ENCODE measurements around the gene TEDC1.

TEDC1 gene

GRCh38 chr14:105484069-105484996, 6.7 kb upstream of the TEDC1 start:
- no peak for FAIRE-seq

DNA sequence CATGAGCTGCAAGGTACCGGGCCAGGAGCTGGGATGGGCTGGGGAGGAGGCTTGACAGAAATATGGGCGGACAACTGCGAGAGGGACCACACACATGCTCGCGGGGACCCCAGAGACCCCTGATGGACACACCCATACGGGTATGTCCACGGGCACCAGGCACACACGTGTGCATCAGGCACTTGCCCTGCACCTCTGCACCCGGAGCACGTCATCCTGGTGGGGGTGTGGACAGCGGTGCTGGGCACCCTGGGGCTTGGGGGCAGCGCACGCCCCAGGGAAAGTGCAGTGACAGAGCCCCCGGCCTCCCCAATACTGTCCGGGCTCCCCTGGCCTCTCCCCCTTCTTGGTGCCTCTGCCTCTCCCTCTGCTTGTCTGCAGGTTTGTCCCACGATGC, 6.1 kb upstream of the TEDC1 start:
- DNase-seq (ENCODE audit: low spot score) (no peak), FAIRE-seq (no peak)

More at GRCh38 chr14:105484069-105484996, 6.7 kb upstream of the TEDC1 start:
- no peak for DNase-seq (ENCODE audit: low spot score)

DNA sequence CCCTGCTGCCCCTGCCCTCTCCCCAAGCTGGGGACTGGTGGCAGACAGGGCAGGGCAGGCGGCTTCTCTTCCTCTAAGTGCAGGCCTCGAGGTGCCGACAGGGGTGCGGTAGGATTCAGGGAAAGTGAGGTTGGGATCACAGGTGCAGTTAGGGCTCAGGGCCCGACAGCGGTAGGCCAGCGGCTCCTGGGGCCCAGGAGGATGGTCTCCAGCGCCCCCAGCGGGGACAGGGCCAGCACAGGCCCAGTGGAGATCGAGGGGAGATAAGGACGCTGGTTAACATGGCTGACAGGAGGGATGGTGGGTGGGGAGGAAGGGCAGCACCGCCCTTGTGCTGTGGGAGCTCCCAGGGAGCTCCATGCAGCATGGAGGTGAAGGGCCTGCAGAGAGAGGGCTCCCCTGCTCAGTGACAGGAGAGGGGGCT, 5.3 kb upstream of the TEDC1 start:
- DNase-seq (ENCODE audit: low spot score), result no peak
- no peak for FAIRE-seq

GRCh38 chr14:105486163-105486973, 4.7 kb upstream of the TEDC1 start, which contains the start of gene CRIP1:
Gene CRIP1 (plus strand): TSS chr14:105486886. CDS start chr14:105487260, 374 bp downstream.
- DNase-seq (ENCODE audit: low spot score), result no peak
- FAIRE-seq, result no peak

- DNase-seq (ENCODE audit: low spot score) (no peak), FAIRE-seq (no peak)
Observed at GRCh38 chr14:105486974-105487448, 4.0 kb upstream of the TEDC1 start.

- DNase-seq (ENCODE audit: low spot score), result no peak
- FAIRE-seq, result no peak
Observed at GRCh38 chr14:105487449-105487985, 3.5 kb upstream of the TEDC1 start.

- FAIRE-seq (no peak), DNase-seq (ENCODE audit: low spot score) (no peak)
Observed at GRCh38 chr14:105487986-105488777, 2.9 kb upstream of the TEDC1 start.

DNA sequence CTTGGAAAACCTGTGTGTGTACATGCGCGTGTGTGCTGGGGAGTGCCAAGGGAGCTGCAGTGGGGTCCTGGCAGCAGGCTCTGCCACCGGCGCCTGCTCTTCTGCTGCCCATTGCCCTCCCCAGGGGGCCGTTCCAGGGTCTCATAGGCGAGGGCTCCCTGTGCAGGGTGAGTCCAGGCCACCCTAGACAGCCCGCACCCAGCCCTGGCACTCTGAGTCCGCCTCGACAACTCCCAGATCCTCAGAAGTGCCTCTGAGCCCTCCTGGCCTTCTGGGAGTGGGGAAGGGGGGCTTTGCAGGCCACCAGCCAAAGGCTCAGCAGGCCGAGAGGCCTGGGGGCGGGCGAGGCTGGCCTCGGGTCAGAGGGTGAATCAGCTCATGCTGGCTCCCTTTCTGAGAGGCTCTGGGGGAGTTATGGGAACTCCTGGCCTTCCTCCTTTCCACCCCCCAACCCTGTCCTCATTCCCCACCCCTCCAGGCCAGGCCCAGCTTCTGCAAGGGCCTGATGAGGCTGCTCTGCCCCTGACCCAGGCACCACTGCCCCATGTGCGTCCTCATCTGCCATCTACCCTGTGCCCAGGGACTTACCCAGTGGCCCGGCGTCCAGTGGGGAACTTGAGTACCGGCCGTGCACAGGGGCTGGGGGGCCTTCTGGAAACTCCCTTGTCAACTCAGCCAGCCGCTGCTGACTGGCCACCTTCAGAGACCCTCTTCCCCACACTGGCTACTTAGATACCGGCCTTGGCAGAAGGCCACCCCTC, 2.1 kb upstream of the TEDC1 start:
- DNase-seq (ENCODE audit: low spot score) (no peak), FAIRE-seq (no peak)

GRCh38 chr14:105489542-105490266, 1.3 kb upstream of the TEDC1 start:
- FAIRE-seq (no peak), DNase-seq (ENCODE audit: low spot score) (peak; percentile 76)

- DNase-seq (ENCODE audit: low spot score) (no peak), FAIRE-seq (no peak)
Observed at GRCh38 chr14:105490267-105490571, 827 bp upstream of the TEDC1 start.

DNA sequence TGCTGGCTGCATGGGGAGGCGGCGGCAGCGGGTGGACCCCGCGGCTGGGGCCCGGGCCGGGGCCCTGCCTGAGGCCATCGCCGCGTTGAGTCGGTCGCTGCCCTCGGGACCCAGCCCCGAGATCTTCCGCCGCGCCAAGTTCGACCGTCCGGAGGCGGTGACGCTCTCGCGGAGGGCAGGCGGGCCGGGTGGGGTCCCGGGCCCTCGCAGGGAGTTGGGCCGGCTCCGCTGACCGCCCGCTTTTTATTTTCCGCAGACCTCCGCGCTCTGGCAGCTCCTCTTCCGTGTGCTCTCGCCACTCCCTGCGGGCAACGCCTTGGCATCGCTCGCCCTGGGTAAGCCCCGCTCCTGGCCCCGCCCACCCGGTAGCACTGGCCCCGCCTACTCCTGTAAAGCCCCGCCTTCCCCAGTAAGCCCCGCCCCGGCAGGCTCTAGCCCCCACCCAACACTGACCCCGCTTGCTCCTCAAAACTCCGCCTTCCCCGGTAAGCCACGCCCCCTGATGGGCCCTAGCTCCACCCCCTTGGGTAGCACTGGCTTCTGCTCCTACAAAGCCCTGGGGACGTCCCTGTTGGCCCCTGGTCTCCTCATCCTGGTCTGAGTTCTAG, 424 bp downstream of the TEDC1 start:
- peak; percentile 79 for DNase-seq (ENCODE audit: low spot score)
- no peak for FAIRE-seq

GRCh38 chr14:105492031-105492970, 1.3 kb downstream of the TEDC1 start:
- FAIRE-seq, result no peak
- DNase-seq (ENCODE audit: low spot score), result no peak

GRCh38 chr14:105492971-105493871, 2.2 kb downstream of the TEDC1 start:
- FAIRE-seq (no peak), DNase-seq (ENCODE audit: low spot score) (no peak)

DNA sequence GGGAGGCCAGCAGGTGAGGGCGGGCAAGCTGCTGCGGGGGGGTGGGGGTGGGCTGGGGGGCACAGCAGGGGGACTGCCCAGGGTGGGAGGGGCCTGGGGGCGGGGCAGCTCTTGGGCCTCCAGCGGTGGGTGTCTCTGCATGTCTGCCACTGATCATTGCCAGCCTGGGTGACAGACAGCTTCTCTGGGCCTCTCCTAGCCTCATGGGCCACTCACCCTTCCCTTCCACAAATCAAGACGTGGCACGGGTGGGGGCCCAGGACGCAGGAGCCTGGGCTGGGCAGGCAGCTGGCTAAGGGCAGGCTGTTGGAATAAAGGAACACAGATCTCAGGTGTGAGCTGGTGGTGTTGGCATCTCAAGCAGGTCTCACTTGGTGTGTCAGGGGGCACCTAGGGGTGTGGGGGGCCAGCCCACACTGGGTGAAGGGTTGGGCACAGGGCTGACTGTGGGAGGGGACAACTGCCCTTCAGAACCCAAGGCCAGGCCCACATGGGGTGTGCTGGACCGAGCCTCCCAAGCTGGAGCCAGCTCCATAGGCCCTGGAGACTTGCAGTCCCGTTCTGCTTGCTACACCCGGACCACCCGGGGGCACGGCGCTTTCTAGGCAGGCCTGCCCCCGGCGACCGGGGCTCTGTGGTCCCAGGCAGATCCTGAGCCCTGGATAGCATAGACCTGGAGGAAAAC, 3.0 kb downstream of the TEDC1 start:
- FAIRE-seq, result no peak

DNA sequence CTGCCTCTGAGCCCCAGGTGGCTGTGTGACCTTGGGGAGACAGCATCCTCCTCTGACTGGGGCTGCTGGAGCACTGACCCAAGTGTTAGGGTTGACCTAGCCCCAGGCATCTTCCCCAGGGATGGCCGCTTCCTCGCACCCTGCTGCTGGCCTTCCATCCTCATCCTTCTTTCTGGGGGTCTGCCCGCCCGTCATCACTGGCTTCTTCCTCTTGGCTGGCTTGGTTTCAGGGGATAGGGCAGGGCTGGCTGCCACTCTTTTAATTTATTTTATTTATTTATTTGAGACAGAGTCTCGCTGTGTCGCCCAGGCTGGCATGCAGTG, 3.5 kb downstream of the TEDC1 start:
- no peak for DNase-seq (ENCODE audit: low spot score)
- no peak for FAIRE-seq

More for the DNA sequence above, 3.0 kb downstream of the TEDC1 start:
- no peak for DNase-seq (ENCODE audit: low spot score)

- FAIRE-seq (no peak), DNase-seq (ENCODE audit: low spot score) (no peak)
Observed at GRCh38 chr14:105495101-105495989, 4.3 kb downstream of the TEDC1 start.
